IPS-11a (cell line): ENCODE results near the gene OR52E1.
"Not testable (repeated sequence)": the region's sequence is repeated elsewhere in the genome, so short reads cannot be mapped to it uniquely, and the experiment has no call there.

Experiments used
- H3K4me3 ChIP-seq: one replicate; pipeline ENCODE4 v1.5.1; 2013; ENCODE audit warnings: low read depth, low read length, control low read depth

Gene OR52E1

GRCh38 chr11:5069272-5069671 lies at the start of gene OR52E1:
TSS of gene OR52E1 (plus strand) at chr11:5069572.
- no peak within 1 kb of the TSS for H3K4me3 ChIP-seq

- no peak overlapping the region for H3K4me3 ChIP-seq
Measured at GRCh38 chr11:5021996-5022395, 47.4 kb upstream of the OR52E1 start.

GRCh38 chr11:5036669-5037068 lies 32.7 kb upstream of the OR52E1 start:
- H3K4me3 ChIP-seq, result no peak overlapping the region

- H3K4me3 ChIP-seq, result no peak overlapping the region
Measured at GRCh38 chr11:5037926-5038325, 31.4 kb upstream of the OR52E1 start.

- H3K4me3 ChIP-seq, result no peak overlapping the region
Measured at GRCh38 chr11:5038341-5038740, 31.0 kb upstream of the OR52E1 start.

- no peak overlapping the region for H3K4me3 ChIP-seq
Measured at GRCh38 chr11:5040876-5041275, 28.5 kb upstream of the OR52E1 start.

- no peak overlapping the region for H3K4me3 ChIP-seq
Measured at GRCh38 chr11:5042091-5042490, 27.3 kb upstream of the OR52E1 start.

GRCh38 chr11:5043380-5043779 lies 26.0 kb upstream of the OR52E1 start:
- no peak overlapping the region for H3K4me3 ChIP-seq

GRCh38 chr11:5046226-5046625 lies 23.1 kb upstream of the OR52E1 start, which contains the start of gene OR52J3:
TSS of gene OR52J3 (plus strand) at chr11:5046526. CDS start at chr11:5046526, 0 bp downstream.
- H3K4me3 ChIP-seq, result no peak within 1 kb of the TSS

GRCh38 chr11:5046754-5047330 lies 22.5 kb upstream of the OR52E1 start:
- no peak overlapping the region for H3K4me3 ChIP-seq

- H3K4me3 ChIP-seq, result not testable (repeated sequence)
Measured at GRCh38 chr11:5058679-5059078, 10.7 kb upstream of the OR52E1 start.

- no peak within 1 kb of the TSS for H3K4me3 ChIP-seq
Measured at GRCh38 chr11:5059391-5059790, 10.0 kb upstream of the OR52E1 start, which contains the start of gene OR52E2. TSS of gene OR52E2 (minus strand) at chr11:5059627. CDS start at chr11:5059627, 0 bp downstream.

- no peak overlapping the region for H3K4me3 ChIP-seq
Measured at GRCh38 chr11:5065027-5065426, 4.3 kb upstream of the OR52E1 start.

GRCh38 chr11:5071799-5072198 lies 2.4 kb downstream of the OR52E1 start:
- no peak overlapping the region for H3K4me3 ChIP-seq

GRCh38 chr11:5081405-5081804 lies 12.0 kb downstream of the OR52E1 start:
- no peak overlapping the region for H3K4me3 ChIP-seq

GRCh38 chr11:5083602-5084001 lies 14.2 kb downstream of the OR52E1 start:
- H3K4me3 ChIP-seq, result no peak overlapping the region

GRCh38 chr11:5088556-5088955 lies 19.2 kb downstream of the OR52E1 start:
- H3K4me3 ChIP-seq, result no peak overlapping the region

- H3K4me3 ChIP-seq, result no peak overlapping the region
Measured at GRCh38 chr11:5090668-5091067, 21.3 kb downstream of the OR52E1 start.

GRCh38 chr11:5092821-5093585 lies 23.6 kb downstream of the OR52E1 start:
- H3K4me3 ChIP-seq, result no peak overlapping the region

- H3K4me3 ChIP-seq, result no peak overlapping the region
Measured at GRCh38 chr11:5096011-5096410, 26.6 kb downstream of the OR52E1 start.

- no peak overlapping the region for H3K4me3 ChIP-seq
Measured at GRCh38 chr11:5102246-5102645, 32.9 kb downstream of the OR52E1 start.

GRCh38 chr11:5103066-5103465 lies 33.7 kb downstream of the OR52E1 start:
- no peak overlapping the region for H3K4me3 ChIP-seq
